ENCODE measurements around the gene CCSER1. TPM values are rescaled to one million over a fixed set of nuclear protein-coding genes. Genes with fewer than 3 reads are reported as not detected.

Gene CCSER1
- total and polyA plus RNA-seq, 2 donors (not counting 1 experiment from before 2014, with no cell fraction given), result 10.7 to 39.5 TPM

GRCh38 chr4:90603540-90603939 is 476.3 kb downstream of the CCSER1 start:
- Histone ChIP-seq H3K9ac (ENCODE audit: low read length) (no peak overlapping the region), H3K36me3 (replicated peaks in 1 of 2; ENCODE audit: control extremely low read depth in 1 of 2, control insufficient read depth in 1 of 2, extremely low read depth in 1 of 2, insufficient read depth in 2 of 2, low read length in 1 of 2) (no peaks in the 10 kb centered on the region), H3K27ac (ENCODE audit: low read length in 2 of 2) (no peak overlapping the region), H3K4me3 (ENCODE audit: control extremely low read depth in 1 of 5, extremely low read depth in 1 of 5, insufficient read depth in 1 of 5, low read depth in 2 of 5, low read length in 4 of 5) (no peak overlapping the region), H2AFZ (ENCODE audit: insufficient read depth, low read depth, low read length, poor library complexity, severe bottlenecking) (no peak overlapping the region), H3K4me2 (replicated peaks; ENCODE audit: low read depth, low read length, poor library complexity, severe bottlenecking) (no peak overlapping the region), H3K79me2 (ENCODE audit: control insufficient read depth, insufficient read depth, low read length) (no peaks in the 10 kb centered on the region), H3K9me3 (ENCODE audit: control extremely low read depth in 1 of 3, control insufficient read depth in 2 of 3, insufficient read depth in 1 of 3, low read length in 2 of 3) (peaks cover 0 to 6% (median 0%) of the 10 kb centered on the region in 3 donors), H4K20me1 (ENCODE audit: control insufficient read depth, insufficient read depth, low read length, poor library complexity, severe bottlenecking) (no peaks in the 10 kb centered on the region), H3K4me1 (ENCODE audit: control insufficient read depth in 2 of 2, insufficient read depth in 2 of 2, low read length in 2 of 2) (no peaks in the 10 kb centered on the region), H3K27me3 (replicated peaks in 1 of 4; ENCODE audit: control extremely low read depth in 1 of 4, control insufficient read depth in 3 of 4, insufficient read depth in 4 of 4, low read length in 3 of 4) (no peaks in the 10 kb centered on the region)
- H3K9me3 Mint-ChIP-seq (ENCODE audit: insufficient read depth), result peaks cover 2% of the 10 kb centered on the region
- no peaks in the 10 kb centered on the region for H3K27me3 Mint-ChIP-seq
- no peak for DNase-seq
- H3K4me1 Mint-ChIP-seq, result no peaks in the 10 kb centered on the region
- no CpG with 5 or more reads among the region's 2 CpGs for WGBS (ENCODE audit: insufficient coverage)
- intact Hi-C loops (cut with micrococcal nuclease), result no loop called here
- TF ChIP-seq, protein P1, sequence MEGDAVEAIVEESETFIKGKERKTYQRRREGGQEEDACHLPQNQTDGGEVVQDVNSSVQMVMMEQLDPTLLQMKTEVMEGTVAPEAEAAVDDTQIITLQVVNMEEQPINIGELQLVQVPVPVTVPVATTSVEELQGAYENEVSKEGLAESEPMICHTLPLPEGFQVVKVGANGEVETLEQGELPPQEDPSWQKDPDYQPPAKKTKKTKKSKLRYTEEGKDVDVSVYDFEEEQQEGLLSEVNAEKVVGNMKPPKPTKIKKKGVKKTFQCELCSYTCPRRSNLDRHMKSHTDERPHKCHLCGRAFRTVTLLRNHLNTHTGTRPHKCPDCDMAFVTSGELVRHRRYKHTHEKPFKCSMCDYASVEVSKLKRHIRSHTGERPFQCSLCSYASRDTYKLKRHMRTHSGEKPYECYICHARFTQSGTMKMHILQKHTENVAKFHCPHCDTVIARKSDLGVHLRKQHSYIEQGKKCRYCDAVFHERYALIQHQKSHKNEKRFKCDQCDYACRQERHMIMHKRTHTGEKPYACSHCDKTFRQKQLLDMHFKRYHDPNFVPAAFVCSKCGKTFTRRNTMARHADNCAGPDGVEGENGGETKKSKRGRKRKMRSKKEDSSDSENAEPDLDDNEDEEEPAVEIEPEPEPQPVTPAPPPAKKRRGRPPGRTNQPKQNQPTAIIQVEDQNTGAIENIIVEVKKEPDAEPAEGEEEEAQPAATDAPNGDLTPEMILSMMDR (IDR thresholded peaks at IDR 0.05), result no peak
- no peak for TF ChIP-seq EZH2 (IDR thresholded peaks at IDR 0.05; ENCODE audit: borderline replicate concordance, insufficient read depth, low read depth, low read length, poor library complexity, severe bottlenecking)
- H3K4me3 Mint-ChIP-seq, result no peak overlapping the region
- no peak overlapping the region for H3K27ac Mint-ChIP-seq
- ATAC-seq (ENCODE audit: low read depth), result no peak
- ChIA-PET POLR2A (no interaction called here), CTCF (no interaction called here)

GRCh38 chr4:90606781-90607180 is 479.6 kb downstream of the CCSER1 start:
- no peaks in the 10 kb centered on the region for H3K27me3 Mint-ChIP-seq
- no peak overlapping the region for H3K4me3 ChIP-seq (ENCODE audit: control extremely low read depth in 1 of 5, extremely low read depth in 1 of 5, insufficient read depth in 1 of 5, low read depth in 2 of 5, low read length in 4 of 5)
- CTCF ChIA-PET, result no interaction called here
- H3K36me3 ChIP-seq (replicated peaks in 1 of 2; ENCODE audit: control extremely low read depth in 1 of 2, control insufficient read depth in 1 of 2, extremely low read depth in 1 of 2, insufficient read depth in 2 of 2, low read length in 1 of 2), result no peaks in the 10 kb centered on the region
- no peak overlapping the region for H3K27ac ChIP-seq (ENCODE audit: low read length in 2 of 2)
- H3K79me2 ChIP-seq (ENCODE audit: control insufficient read depth, insufficient read depth, low read length), result no peaks in the 10 kb centered on the region
- H3K4me3 Mint-ChIP-seq, result no peak overlapping the region
- no peaks in the 10 kb centered on the region for H3K4me1 Mint-ChIP-seq
- H3K9me3 Mint-ChIP-seq (ENCODE audit: insufficient read depth), result peaks cover 2% of the 10 kb centered on the region
- peaks cover 0 to 6% (median 0%) of the 10 kb centered on the region in 3 donors for H3K9me3 ChIP-seq (ENCODE audit: control extremely low read depth in 1 of 3, control insufficient read depth in 2 of 3, insufficient read depth in 1 of 3, low read length in 2 of 3)
- no peak overlapping the region for H3K9ac ChIP-seq (ENCODE audit: low read length)
- no peak overlapping the region for H3K4me2 ChIP-seq (replicated peaks; ENCODE audit: low read depth, low read length, poor library complexity, severe bottlenecking)
- no peaks in the 10 kb centered on the region for H4K20me1 ChIP-seq (ENCODE audit: control insufficient read depth, insufficient read depth, low read length, poor library complexity, severe bottlenecking)
- no peak overlapping the region for H3K27ac Mint-ChIP-seq
- no peaks in the 10 kb centered on the region for H3K27me3 ChIP-seq (replicated peaks in 1 of 4; ENCODE audit: control extremely low read depth in 1 of 4, control insufficient read depth in 3 of 4, insufficient read depth in 4 of 4, low read length in 3 of 4)
- POLR2A ChIA-PET, result no interaction called here
- no peaks in the 10 kb centered on the region for H3K4me1 ChIP-seq (ENCODE audit: control insufficient read depth in 2 of 2, insufficient read depth in 2 of 2, low read length in 2 of 2)
- WGBS (ENCODE audit: insufficient coverage), result no CpG with 5 or more reads among the region's 1 CpG
- ATAC-seq (ENCODE audit: low read depth) (no peak), DNase-seq (no peak)
- TF ChIP-seq EZH2 (IDR thresholded peaks at IDR 0.05; ENCODE audit: borderline replicate concordance, insufficient read depth, low read depth, low read length, poor library complexity, severe bottlenecking), result no peak
- TF ChIP-seq, protein P1 (IDR thresholded peaks at IDR 0.05), result no peak
- no peak overlapping the region for H2AFZ ChIP-seq (ENCODE audit: insufficient read depth, low read depth, low read length, poor library complexity, severe bottlenecking)
- intact Hi-C loops (cut with micrococcal nuclease), result no loop called here

Data from B cell (primary cell).